Keratinocyte (primary cell): ENCODE data around the gene GAS6. TPM values are rescaled to one million over a fixed set of nuclear protein-coding genes. Genes with fewer than 3 reads are reported as not detected.

Experiments
- DNase-seq: peaks from one replicate; pipeline ENCODE4 v3.0.0-alpha.2; 2011; ENCODE audit warnings: low read depth, missing footprints, low spot score
- FAIRE-seq: peaks from 2 replicates; lab custom pipeline; 2011; peaks lifted over from hg19 to GRCh38; lab: Jason Lieb, UNC
- H2AFZ ChIP-seq: 2 replicates; pipeline ENCODE4 v1.6.0; 2012; ENCODE audit warnings: low read length, control low read depth, inconsistent platforms; ENCODE audit not compliant: control insufficient read depth
- H3K27ac ChIP-seq: 2 replicates; pipeline ENCODE4 v1.5.1; 2011; ENCODE audit warnings: low read length; ENCODE audit not compliant: control insufficient read depth, insufficient read depth
- H3K27me3 ChIP-seq: 3 replicates; pipeline ENCODE4 v1.6.0; 2011; ENCODE audit warnings: low read length; ENCODE audit not compliant: control insufficient read depth, insufficient read depth; ENCODE audit errors: extremely low read depth
- H3K36me3 ChIP-seq, 2 experiments: 2 replicates in 1 of 2; 3 replicates in 1 of 2; pipeline ENCODE4 v1.5.1; 2011; ENCODE audit warnings: low read length in 2 of 2, mild to moderate bottlenecking in 1 of 2; ENCODE audit not compliant: control insufficient read depth in 2 of 2, insufficient read depth in 2 of 2; ENCODE audit errors: extremely low read depth in 1 of 2
- H3K4me1 ChIP-seq: 3 replicates; pipeline ENCODE4 v1.5.1; 2011; ENCODE audit warnings: low read length; ENCODE audit not compliant: control insufficient read depth, insufficient read depth; ENCODE audit errors: extremely low read depth
- H3K4me2 ChIP-seq: 3 replicates; pipeline ENCODE4 v1.6.0; 2011; ENCODE audit warnings: low read depth, low read length; ENCODE audit not compliant: control insufficient read depth, insufficient read depth; ENCODE audit errors: extremely low read depth
- H3K4me3 ChIP-seq, 3 experiments: fragments of 200-600 bp in 1 of 3; sonication (generic) in 1 of 3; 2 replicates in 2 of 3; 3 replicates in 1 of 3; pipeline ENCODE4 v1.5.1; 2011 to 2016; ENCODE audit warnings: low read length in 3 of 3, mild to moderate bottlenecking in 3 of 3, control low read depth in 2 of 3, inconsistent platforms in 1 of 3, low read depth in 1 of 3, mixed read lengths in 1 of 3, mixed run types in 1 of 3, moderate library complexity in 1 of 3; ENCODE audit not compliant: control insufficient read depth in 2 of 3, insufficient read depth in 2 of 3; ENCODE audit errors: extremely low read depth in 1 of 3
- H3K79me2 ChIP-seq: 2 replicates; pipeline ENCODE4 v1.6.0; 2012; ENCODE audit warnings: low read length; ENCODE audit not compliant: control insufficient read depth, insufficient read depth
- H3K9ac ChIP-seq: 3 replicates; pipeline ENCODE4 v1.6.0; 2011; ENCODE audit warnings: low read length; ENCODE audit not compliant: control insufficient read depth, insufficient read depth; ENCODE audit errors: extremely low read depth
- H3K9me1 ChIP-seq: 3 replicates; pipeline ENCODE4 v1.6.0; 2011; ENCODE audit warnings: low read length; ENCODE audit not compliant: control insufficient read depth, insufficient read depth; ENCODE audit errors: extremely low read depth
- H3K9me3 ChIP-seq: 2 replicates; pipeline ENCODE4 v1.5.1; 2012; ENCODE audit warnings: low read depth, low read length; ENCODE audit not compliant: control insufficient read depth
- H4K20me1 ChIP-seq: 3 replicates; pipeline ENCODE4 v1.6.0; 2011; ENCODE audit warnings: low read length; ENCODE audit not compliant: control insufficient read depth, insufficient read depth; ENCODE audit errors: extremely low read depth
- EZH2 ChIP-seq: IDR thresholded peaks from one replicate; pipeline ENCODE4 v1.6.1; 2012; ENCODE audit warnings: inconsistent platforms, mild to moderate bottlenecking, low read length, moderate library complexity
- dilution Hi-C: fragments of 300-500 bp; cut with MboI; formaldehyde crosslinking; loops from one replicate; pipeline ENCODE4 v1.7.0; 2020; ENCODE audit warnings: low sequenced_read_pairs; ENCODE audit not compliant: extremely low pct_ligation_motif_present
- polyA plus RNA-seq, 5 experiments: library from polyadenylated mRNA; depleted of rRNA in 3 of 5; stranded (reverse) in 3 of 5; stranded (forward) in 1 of 5; unstranded in 1 of 5; fragments of >200 nt; gene quantifications; 1 replicate in 1 of 5; 2 replicates in 3 of 5; 3 replicates in 1 of 5; pipeline versions ENCODE4 v1.2.1 to v1.2.3, GENCODE V29; 2011 to 2012; ENCODE audit warnings: missing spikeins in 2 of 5, low read depth in 1 of 5, low replicate concordance in 1 of 5
- TF ChIP-seq, protein P1 (sequence below), 3 experiments: IDR thresholded peaks in 1 of 3; conservative IDR thresholded peaks in 1 of 3; optimal IDR thresholded peaks in 1 of 3; 2 replicates in 2 of 3; 3 replicates in 1 of 3; pipeline versions ENCODE3 to v1.5.1; 2011; ENCODE audit warnings: low read length in 3 of 3, mild to moderate bottlenecking in 3 of 3, moderate library complexity in 2 of 3, control low read depth in 1 of 3, inconsistent platforms in 1 of 3; ENCODE audit not compliant: insufficient read depth in 2 of 3; ENCODE audit errors: extremely low read depth in 1 of 3

Gene GAS6
- polyA plus RNA-seq, 1 donor (not counting 4 experiments of a cell fraction or from before 2014, with no cell fraction given): 163 TPM

DNA sequence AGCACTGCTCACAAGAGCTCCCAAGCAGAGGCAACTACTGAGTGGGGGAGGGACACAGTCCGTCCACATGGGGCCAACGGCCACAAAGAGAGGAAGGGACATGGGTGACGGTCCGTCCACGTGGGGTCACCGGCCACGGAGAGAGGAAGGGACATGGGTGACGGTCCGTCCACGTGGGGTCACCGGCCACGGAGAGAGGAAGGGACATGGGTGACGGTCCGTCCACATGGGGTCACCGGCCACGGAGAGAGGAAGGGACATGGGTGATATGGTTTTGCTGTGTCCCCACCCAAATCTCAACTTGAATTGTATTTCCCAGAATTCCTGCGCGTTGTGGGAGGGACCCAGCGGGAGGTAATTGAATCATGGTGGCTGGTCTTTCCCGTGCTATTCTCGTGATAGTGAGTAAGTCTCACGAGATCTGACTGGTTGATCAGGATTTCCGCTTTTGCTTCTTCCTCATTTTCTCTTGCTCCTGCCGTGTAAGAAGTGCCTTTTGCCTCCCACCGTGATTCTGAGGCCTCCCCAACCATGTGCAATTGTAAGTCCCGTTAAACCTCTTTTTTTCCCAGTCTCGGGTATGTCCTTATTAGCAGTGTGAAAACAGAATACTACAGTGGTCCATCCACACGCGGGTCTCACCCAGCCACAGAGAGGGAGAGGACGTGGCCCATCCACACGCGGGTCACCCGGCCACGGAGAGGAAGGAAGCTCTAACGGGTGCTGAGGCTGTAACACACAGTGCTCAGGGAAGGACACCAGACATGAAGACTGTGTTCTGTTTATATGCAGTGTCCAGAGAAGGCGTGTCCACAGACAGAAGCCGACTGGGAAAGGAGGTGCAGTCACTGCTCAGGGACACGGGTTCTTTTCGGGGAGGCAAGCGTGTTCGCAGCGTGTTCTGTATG is 48.5 kb downstream of the GAS6 start:
- H3K9me3 ChIP-seq: no peaks in the 10 kb centered on the region
- peaks cover under 1% of the 10 kb centered on the region for H3K4me1 ChIP-seq
- DNase-seq: no peak
- peaks cover 6% of the 10 kb centered on the region for H4K20me1 ChIP-seq
- no peaks in the 10 kb centered on the region for H3K79me2 ChIP-seq
- no peak for FAIRE-seq
- H3K27me3 ChIP-seq: no peaks in the 10 kb centered on the region
- H3K9ac ChIP-seq: no peak overlapping the region
- TF ChIP-seq, protein P1, sequence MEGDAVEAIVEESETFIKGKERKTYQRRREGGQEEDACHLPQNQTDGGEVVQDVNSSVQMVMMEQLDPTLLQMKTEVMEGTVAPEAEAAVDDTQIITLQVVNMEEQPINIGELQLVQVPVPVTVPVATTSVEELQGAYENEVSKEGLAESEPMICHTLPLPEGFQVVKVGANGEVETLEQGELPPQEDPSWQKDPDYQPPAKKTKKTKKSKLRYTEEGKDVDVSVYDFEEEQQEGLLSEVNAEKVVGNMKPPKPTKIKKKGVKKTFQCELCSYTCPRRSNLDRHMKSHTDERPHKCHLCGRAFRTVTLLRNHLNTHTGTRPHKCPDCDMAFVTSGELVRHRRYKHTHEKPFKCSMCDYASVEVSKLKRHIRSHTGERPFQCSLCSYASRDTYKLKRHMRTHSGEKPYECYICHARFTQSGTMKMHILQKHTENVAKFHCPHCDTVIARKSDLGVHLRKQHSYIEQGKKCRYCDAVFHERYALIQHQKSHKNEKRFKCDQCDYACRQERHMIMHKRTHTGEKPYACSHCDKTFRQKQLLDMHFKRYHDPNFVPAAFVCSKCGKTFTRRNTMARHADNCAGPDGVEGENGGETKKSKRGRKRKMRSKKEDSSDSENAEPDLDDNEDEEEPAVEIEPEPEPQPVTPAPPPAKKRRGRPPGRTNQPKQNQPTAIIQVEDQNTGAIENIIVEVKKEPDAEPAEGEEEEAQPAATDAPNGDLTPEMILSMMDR (optimal IDR thresholded peaks at IDR 0.05 in 1 of 3, IDR thresholded peaks at IDR 0.05 in 1 of 3, conservative IDR thresholded peaks at IDR 0.05 in 1 of 3; ENCODE audit: extremely low read depth in 1 of 3, insufficient read depth in 2 of 3, low read length in 3 of 3): no peak
- dilution Hi-C loops: no loop called here
- H3K4me3 ChIP-seq: no peak overlapping the region
- peaks cover 6 to 8% of the 10 kb centered on the region in 2 experiments for H3K36me3 ChIP-seq
- no peak overlapping the region for H2AFZ ChIP-seq
- H3K9me1 ChIP-seq: no peaks in the 10 kb centered on the region
- no peak overlapping the region for H3K27ac ChIP-seq
- H3K4me2 ChIP-seq: no peak overlapping the region

DNA sequence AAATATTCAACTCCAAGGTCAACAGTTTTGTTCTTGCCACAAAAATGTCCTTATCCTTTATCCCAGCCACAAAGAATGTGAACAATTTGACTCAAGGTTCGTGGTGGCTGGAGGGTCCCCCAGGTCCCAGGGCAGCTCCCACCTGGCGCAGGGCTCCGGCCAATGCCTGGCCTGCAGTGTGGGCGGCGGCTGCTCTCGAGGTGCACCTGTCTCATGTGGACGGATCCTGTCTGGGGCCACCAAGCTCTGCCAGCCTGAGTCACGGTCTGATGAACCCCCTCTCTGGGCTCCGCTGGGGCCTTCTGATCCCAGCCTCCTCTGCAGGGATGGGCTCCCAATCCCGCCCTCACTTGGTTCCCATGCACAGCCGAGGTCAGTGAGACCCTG is 49.4 kb downstream of the GAS6 start:
- Histone ChIP-seq H4K20me1 (peaks cover 6% of the 10 kb centered on the region), H3K36me3 (peaks cover 0 to 3% of the 10 kb centered on the region in 2 experiments), H3K4me1 (no peaks in the 10 kb centered on the region), H2AFZ (no peak overlapping the region), H3K79me2 (no peaks in the 10 kb centered on the region), H3K9me1 (no peaks in the 10 kb centered on the region), H3K4me2 (no peak overlapping the region), H3K9me3 (no peaks in the 10 kb centered on the region), H3K9ac (no peak overlapping the region), H3K27ac (no peak overlapping the region), H3K4me3 (no peak overlapping the region), H3K27me3 (no peaks in the 10 kb centered on the region)
- dilution Hi-C loops: no loop called here
- TF ChIP-seq, protein P1 (optimal IDR thresholded peaks at IDR 0.05 in 1 of 3, IDR thresholded peaks at IDR 0.05 in 1 of 3, conservative IDR thresholded peaks at IDR 0.05 in 1 of 3; ENCODE audit: extremely low read depth in 1 of 3, insufficient read depth in 2 of 3, low read length in 3 of 3): no peak
- no peak for TF ChIP-seq EZH2
- DNase-seq (no peak), FAIRE-seq (no peak)
